Mesendoderm (in vitro differentiated cells): ENCODE results near the gene PRKD1.

Source experiments
- DNase-seq: peaks from one replicate; pipeline ENCODE4 v3.0.0; 2013
- H2AK5ac ChIP-seq: 2 replicates; pipeline ENCODE4 v1.6.1; 2013; ENCODE audit warnings: low read length, inconsistent platforms
- H2BK120ac ChIP-seq: 2 replicates; pipeline ENCODE4 v1.6.1; 2013; ENCODE audit warnings: low read depth, mild to moderate bottlenecking, low read length, moderate library complexity, mixed read lengths
- H2BK15ac ChIP-seq: replicated peaks from 2 replicates; pipeline ENCODE4 v1.6.1; 2013; ENCODE audit warnings: low read depth, mild to moderate bottlenecking, moderate library complexity
- H2BK5ac ChIP-seq: 2 replicates; pipeline ENCODE4 v1.6.1; 2013; ENCODE audit warnings: low read length, inconsistent platforms
- H3K18ac ChIP-seq: 2 replicates; pipeline ENCODE4 v1.6.1; 2013; ENCODE audit warnings: mild to moderate bottlenecking, low read length, mixed read lengths
- H3K23ac ChIP-seq: one replicate; pipeline ENCODE4 v1.6.1; 2013; ENCODE audit warnings: low read length
- H3K27ac ChIP-seq: 2 replicates; pipeline ENCODE4 v1.5.1; 2013; ENCODE audit warnings: low read depth, mild to moderate bottlenecking, inconsistent platforms, low read length, moderate library complexity
- H3K27me3 ChIP-seq: 2 replicates; pipeline ENCODE4 v1.6.1; 2013; ENCODE audit warnings: low read length, control low read depth, mild to moderate bottlenecking, inconsistent platforms; ENCODE audit not compliant: insufficient read depth, poor library complexity
- H3K36me3 ChIP-seq: 2 replicates; pipeline ENCODE4 v1.6.1; 2013; ENCODE audit warnings: low read length, inconsistent platforms; ENCODE audit not compliant: control insufficient read depth, insufficient read depth
- H3K4ac ChIP-seq: one replicate; pipeline ENCODE4 v1.6.1; 2013; ENCODE audit warnings: low read depth, mild to moderate bottlenecking, low read length, moderate library complexity
- H3K4me1 ChIP-seq: 2 replicates; pipeline ENCODE4 v1.6.1; 2013; ENCODE audit warnings: low read depth, low read length, inconsistent platforms; ENCODE audit not compliant: control insufficient read depth
- H3K4me2 ChIP-seq: 2 replicates; pipeline ENCODE4 v1.6.1; 2013; ENCODE audit warnings: low read length
- H3K4me3 ChIP-seq: 2 replicates; pipeline ENCODE4 v1.5.1; 2013; ENCODE audit warnings: mild to moderate bottlenecking, low read length
- H3K56ac ChIP-seq: one replicate; pipeline ENCODE4 v1.6.1; 2013; ENCODE audit warnings: low read length
- H3K79me1 ChIP-seq: 2 replicates; pipeline ENCODE4 v1.6.1; 2013; ENCODE audit warnings: low read length, inconsistent platforms
- H3K79me2 ChIP-seq: 2 replicates; pipeline ENCODE4 v1.6.1; 2013; ENCODE audit warnings: mild to moderate bottlenecking, low read length; ENCODE audit not compliant: control insufficient read depth, insufficient read depth
- H3K9ac ChIP-seq: 2 replicates; pipeline ENCODE4 v1.6.1; 2013; ENCODE audit warnings: low read length, inconsistent platforms
- H4K5ac ChIP-seq: one replicate; pipeline ENCODE4 v1.6.1; 2013; ENCODE audit warnings: low read length
- H4K8ac ChIP-seq: one replicate; pipeline ENCODE4 v1.6.1; 2013; ENCODE audit warnings: low read depth, mild to moderate bottlenecking, control low read depth, low read length, moderate library complexity
- WGBS: extraction: QIAGEN DNeasy Blood & Tissue Kit; methylation state at CpG from one replicate; pipeline ENCODE4 v1.1.7; 2013; ENCODE audit warnings: low lambda C conversion rate, missing lambda C conversion rate; ENCODE audit not compliant: insufficient coverage; ENCODE audit errors: extremely low coverage; 5-methylcytosine and 5-hydroxymethylcytosine counted together

The PRKD1 gene

DNA sequence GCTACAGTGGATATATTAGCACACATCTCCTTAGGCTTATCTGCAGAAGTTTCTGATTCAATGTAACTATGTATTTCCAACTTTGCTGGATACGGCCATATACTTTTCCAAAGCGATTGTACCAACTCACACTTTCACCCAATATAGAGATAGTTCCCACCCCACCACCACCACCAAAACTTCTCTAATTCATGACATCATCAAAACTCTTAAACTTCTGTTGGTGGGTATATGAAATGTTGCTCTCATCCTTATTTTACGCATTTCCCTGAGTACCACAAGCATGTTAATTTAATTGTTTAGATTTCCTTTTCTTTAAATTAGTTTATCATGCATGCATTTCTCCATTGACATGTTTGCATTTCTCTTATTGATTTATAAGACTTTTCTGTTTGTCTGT lies 95.6 kb downstream of the PRKD1 start:
- DNase-seq, result no peak
- no peak overlapping the region for H3K27ac ChIP-seq
- no peak overlapping the region for H3K4me3 ChIP-seq
- H3K27me3 ChIP-seq, result no peaks in the 10 kb centered on the region
- H3K56ac ChIP-seq, result no peak overlapping the region
- no peak overlapping the region for H3K18ac ChIP-seq
- no peaks in the 10 kb centered on the region for H3K36me3 ChIP-seq
- H4K5ac ChIP-seq, result no peak overlapping the region
- H3K4me2 ChIP-seq, result no peak overlapping the region
- no peak overlapping the region for H2BK15ac ChIP-seq
- no peaks in the 10 kb centered on the region for H3K4me1 ChIP-seq
- peaks cover 4% of the 10 kb centered on the region for H3K79me1 ChIP-seq
- no peak overlapping the region for H4K8ac ChIP-seq
- no peak overlapping the region for H2BK5ac ChIP-seq
- no peak overlapping the region for H3K4ac ChIP-seq
- no peak overlapping the region for H3K23ac ChIP-seq
- no peak overlapping the region for H2AK5ac ChIP-seq
- WGBS, result no CpG with 5 or more reads among the region's 3 CpGs
- H2BK120ac ChIP-seq, result no peak overlapping the region
- H3K9ac ChIP-seq, result no peak overlapping the region
- H3K79me2 ChIP-seq, result no peaks in the 10 kb centered on the region

DNA sequence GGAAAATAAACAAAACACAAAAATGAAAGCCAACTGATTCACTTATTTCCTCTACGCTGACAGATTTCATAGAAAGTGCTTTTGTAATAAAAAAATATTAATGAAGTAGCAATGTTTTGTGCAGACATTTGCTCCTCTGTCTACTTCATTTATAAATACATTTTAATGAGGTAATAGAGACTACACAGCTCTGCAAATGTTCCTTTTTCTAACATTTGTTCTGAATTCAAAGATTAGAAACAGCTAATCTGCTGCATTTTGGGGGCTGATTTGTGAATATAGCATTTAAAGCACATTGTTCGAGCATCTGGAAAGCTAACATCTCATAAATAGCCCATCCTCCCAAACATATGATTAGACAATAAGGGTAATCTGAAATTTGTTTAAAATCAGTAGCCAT lies 97.8 kb downstream of the PRKD1 start:
- no CpG with 5 or more reads among the region's 2 CpGs for WGBS
- no peaks in the 10 kb centered on the region for H3K79me2 ChIP-seq
- H2AK5ac ChIP-seq, result no peak overlapping the region
- no peak overlapping the region for H3K56ac ChIP-seq
- no peak overlapping the region for H3K18ac ChIP-seq
- H4K8ac ChIP-seq, result no peak overlapping the region
- no peak overlapping the region for H2BK15ac ChIP-seq
- no peak overlapping the region for H3K4me3 ChIP-seq
- no peak overlapping the region for H3K27ac ChIP-seq
- H2BK5ac ChIP-seq, result no peak overlapping the region
- no peaks in the 10 kb centered on the region for H3K27me3 ChIP-seq
- H3K4ac ChIP-seq, result no peak overlapping the region
- H4K5ac ChIP-seq, result no peak overlapping the region
- no peak overlapping the region for H3K9ac ChIP-seq
- peaks cover 1% of the 10 kb centered on the region for H3K79me1 ChIP-seq
- H3K36me3 ChIP-seq, result no peaks in the 10 kb centered on the region
- no peaks in the 10 kb centered on the region for H3K4me1 ChIP-seq
- DNase-seq, result no peak
- no peak overlapping the region for H3K4me2 ChIP-seq
- H2BK120ac ChIP-seq, result no peak overlapping the region
- no peak overlapping the region for H3K23ac ChIP-seq

DNA sequence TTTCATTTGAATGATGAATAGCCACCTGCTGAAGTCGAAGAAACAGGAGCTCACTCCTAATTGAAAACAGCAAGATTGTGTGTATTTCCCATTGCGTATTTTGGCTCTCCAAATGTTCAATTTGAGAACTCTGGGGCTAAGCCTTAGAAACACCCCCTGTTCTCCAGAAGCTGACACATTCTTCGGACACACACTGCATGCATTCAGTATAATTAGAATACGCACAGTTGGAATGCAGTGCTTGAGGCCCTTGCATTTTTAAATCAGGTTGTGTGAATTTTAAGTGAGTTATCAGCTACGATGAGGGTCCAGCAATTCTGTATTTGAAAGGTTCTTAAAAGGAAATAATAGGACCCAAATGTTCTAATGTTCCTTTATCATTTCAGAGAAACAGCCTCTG lies 103.8 kb downstream of the PRKD1 start:
- WGBS, result no CpG with 5 or more reads among the region's 5 CpGs
- Histone ChIP-seq H3K23ac (no peak overlapping the region), H3K4me3 (no peak overlapping the region), H4K8ac (no peak overlapping the region), H3K27ac (no peak overlapping the region), H2BK5ac (no peak overlapping the region), H3K4me2 (no peak overlapping the region), H3K4ac (no peak overlapping the region), H3K9ac (no peak overlapping the region), H4K5ac (no peak overlapping the region), H3K4me1 (no peaks in the 10 kb centered on the region), H2BK120ac (no peak overlapping the region), H3K27me3 (no peaks in the 10 kb centered on the region), H3K79me2 (peaks cover 6% of the 10 kb centered on the region), H2BK15ac (no peak overlapping the region), H3K18ac (no peak overlapping the region), H3K36me3 (no peaks in the 10 kb centered on the region), H2AK5ac (no peak overlapping the region), H3K79me1 (peaks cover 3% of the 10 kb centered on the region), H3K56ac (no peak overlapping the region)
- peak; percentile 21 for DNase-seq

DNA sequence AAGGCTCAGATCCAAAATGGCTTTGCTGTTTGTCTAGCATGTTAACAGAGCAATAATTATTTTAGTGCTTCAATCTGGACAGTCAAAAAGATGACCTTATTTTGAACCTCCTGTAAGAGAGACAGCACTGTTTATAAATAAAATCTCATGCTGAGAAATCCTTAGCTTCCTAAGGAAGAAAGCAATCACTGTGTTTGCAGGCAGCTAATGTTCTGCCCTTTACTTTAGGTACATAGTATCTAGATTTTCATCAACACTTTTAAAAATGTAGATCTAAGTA lies 105.3 kb downstream of the PRKD1 start:
- Histone ChIP-seq H3K36me3 (no peaks in the 10 kb centered on the region), H3K4me1 (peaks cover 2% of the 10 kb centered on the region), H2BK120ac (no peak overlapping the region), H3K23ac (no peak overlapping the region), H3K27ac (no peak overlapping the region), H3K4me2 (no peak overlapping the region), H4K8ac (no peak overlapping the region), H2BK15ac (no peak overlapping the region), H3K79me2 (peaks cover 8% of the 10 kb centered on the region), H3K79me1 (peaks cover 5% of the 10 kb centered on the region), H4K5ac (no peak overlapping the region), H3K18ac (no peak overlapping the region), H3K9ac (no peak overlapping the region), H3K56ac (no peak overlapping the region), H3K27me3 (no peaks in the 10 kb centered on the region), H3K4me3 (no peak overlapping the region), H3K4ac (no peak overlapping the region), H2BK5ac (no peak overlapping the region), H2AK5ac (no peak overlapping the region)
- DNase-seq, result no peak

DNA sequence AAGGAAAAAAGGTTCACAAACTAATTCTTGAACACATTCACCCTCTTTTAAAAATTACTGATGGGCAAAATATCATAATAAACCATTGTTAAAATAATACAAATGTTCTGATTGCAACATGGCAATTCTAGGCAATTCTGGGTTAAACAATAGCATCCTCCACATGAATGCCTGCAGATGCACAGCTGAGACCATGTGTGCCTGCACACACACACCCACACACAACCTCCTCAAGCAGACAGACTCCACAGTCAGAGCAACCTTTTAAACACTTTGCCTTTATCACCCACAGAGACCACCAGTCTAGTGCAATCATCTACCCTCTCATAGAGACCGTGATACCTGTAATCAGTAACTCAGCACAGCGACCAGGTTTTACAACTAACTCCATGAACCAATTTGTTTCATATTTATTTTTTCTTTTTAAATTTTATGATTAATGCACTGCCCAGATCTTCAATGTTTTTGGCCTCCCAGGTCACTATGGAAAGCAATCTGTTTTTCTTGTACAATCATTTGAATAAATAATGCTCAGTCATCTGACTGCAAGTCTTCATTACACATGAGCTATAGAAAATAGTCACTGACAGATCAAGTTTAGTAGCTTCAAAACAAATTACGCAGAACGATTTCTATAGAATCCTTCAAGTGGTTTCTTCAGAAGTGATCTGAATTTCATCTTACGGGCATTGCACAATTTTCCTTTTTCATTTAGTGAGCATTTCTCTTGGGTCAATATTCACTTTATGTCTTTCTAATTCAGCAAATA lies 105.8 kb downstream of the PRKD1 start:
- peaks cover 8% of the 10 kb centered on the region for H3K79me2 ChIP-seq
- no CpG with 5 or more reads among the region's 5 CpGs for WGBS
- no peak overlapping the region for H3K4ac ChIP-seq
- H4K5ac ChIP-seq, result no peak overlapping the region
- H3K4me1 ChIP-seq, result peaks cover 2% of the 10 kb centered on the region
- H2BK15ac ChIP-seq, result no peak overlapping the region
- H3K56ac ChIP-seq, result no peak overlapping the region
- no peaks in the 10 kb centered on the region for H3K27me3 ChIP-seq
- H4K8ac ChIP-seq, result no peak overlapping the region
- H3K36me3 ChIP-seq, result no peaks in the 10 kb centered on the region
- no peak overlapping the region for H3K9ac ChIP-seq
- H3K4me3 ChIP-seq, result no peak overlapping the region
- no peak overlapping the region for H3K23ac ChIP-seq
- no peak overlapping the region for H3K18ac ChIP-seq
- peaks cover 5% of the 10 kb centered on the region for H3K79me1 ChIP-seq
- DNase-seq, result no peak
- no peak overlapping the region for H3K27ac ChIP-seq
- H2BK5ac ChIP-seq, result no peak overlapping the region
- H2AK5ac ChIP-seq, result no peak overlapping the region
- no peak overlapping the region for H3K4me2 ChIP-seq
- no peak overlapping the region for H2BK120ac ChIP-seq

DNA sequence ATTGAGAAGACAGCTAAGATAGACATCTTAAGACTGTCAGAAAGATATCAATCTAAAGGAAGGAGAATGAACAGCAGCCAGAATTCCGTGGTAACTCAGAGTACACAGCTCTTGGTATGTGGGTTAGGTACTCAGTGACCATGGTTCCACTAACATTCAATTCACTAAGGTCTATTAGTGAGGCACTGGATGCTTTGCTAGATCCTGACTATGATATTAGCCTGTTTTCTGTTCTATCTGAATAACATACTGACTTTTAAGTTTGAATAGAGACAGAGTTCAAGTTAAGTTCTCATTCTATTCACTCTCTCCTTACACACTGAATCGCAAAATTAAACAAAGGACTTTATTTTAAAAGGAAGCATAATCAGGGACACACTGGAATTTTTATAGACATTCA lies 106.4 kb downstream of the PRKD1 start:
- H4K8ac ChIP-seq, result no peak overlapping the region
- no peak overlapping the region for H3K56ac ChIP-seq
- no peaks in the 10 kb centered on the region for H3K36me3 ChIP-seq
- peaks cover 8% of the 10 kb centered on the region for H3K79me2 ChIP-seq
- no peak overlapping the region for H3K18ac ChIP-seq
- H3K9ac ChIP-seq, result no peak overlapping the region
- no peak overlapping the region for H3K4me2 ChIP-seq
- H2BK120ac ChIP-seq, result no peak overlapping the region
- whole genome bisulfite sequencing, result no CpG with 5 or more reads among the region's 2 CpGs
- H3K4ac ChIP-seq, result no peak overlapping the region
- no peak overlapping the region for H2AK5ac ChIP-seq
- peaks cover 5% of the 10 kb centered on the region for H3K79me1 ChIP-seq
- H2BK5ac ChIP-seq, result no peak overlapping the region
- DNase-seq, result peak; percentile 19
- H2BK15ac ChIP-seq, result no peak overlapping the region
- H3K4me1 ChIP-seq, result peaks cover 2% of the 10 kb centered on the region
- H3K4me3 ChIP-seq, result no peak overlapping the region
- H4K5ac ChIP-seq, result no peak overlapping the region
- no peak overlapping the region for H3K23ac ChIP-seq
- no peaks in the 10 kb centered on the region for H3K27me3 ChIP-seq
- no peak overlapping the region for H3K27ac ChIP-seq
